SK-N-MC (cell line): ENCODE results near the gene RUVBL2.

Experiments used
- EZH2 ChIP-seq: fragments of 200-600 bp; sonication (generic); IDR thresholded peaks from one replicate; pipeline ENCODE4 v1.6.1; 2017; ENCODE audit warnings: antibody characterized with exemption
- FOXP2 ChIP-seq: optimal IDR thresholded peaks from 2 replicates; pipeline ENCODE3; 2011; ENCODE audit warnings: mild to moderate bottlenecking, moderate library complexity; ENCODE audit not compliant: insufficient read depth; ENCODE audit errors: extremely low read length, control extremely low read depth
- POLR2AphosphoS5 ChIP-seq: IDR thresholded peaks from 2 replicates; pipeline ENCODE4 v1.6.1; 2012; ENCODE audit warnings: mild to moderate bottlenecking, low read depth, low read length, borderline replicate concordance

- no peak for TF ChIP-seq POLR2AphosphoS5
- TF ChIP-seq EZH2: no peak
- peak; percentile 8 for TF ChIP-seq FOXP2
Observed at GRCh38 chr19:48994035-48994386, 324 bp downstream of the RUVBL2 start.
